ENCODE measurements around the gene FGFR1OP2. TPM values are rescaled to one million over a fixed set of nuclear protein-coding genes. Genes with fewer than 3 reads are reported as not detected.

The FGFR1OP2 gene
- total RNA-seq, 1 experiment from 2014 or later = 45.7 TPM

- H3K36me3 ChIP-seq (ENCODE audit: low read depth) = peaks cover 21% of the 10 kb centered on the region; the same call in 1 of the 2 replicates
- ChIA-PET POLR2A (ENCODE audit: unreplicated experiment) (no interaction called here), CTCF (no interaction called here)
- H3K9me2 ChIP-seq (ENCODE audit: insufficient read depth) = no peaks in the 10 kb centered on the region
- H3K27ac ChIP-seq = no peak overlapping the region
- H3K79me2 ChIP-seq (ENCODE audit: low read depth) = no peaks in the 10 kb centered on the region
- 0 out of 2 replicates have a peak, but pooled peaks cover 11% of the 10 kb centered on the region for H3F3A ChIP-seq (ENCODE audit: insufficient read depth, low read depth)
- H3K9me3 ChIP-seq (ENCODE audit: insufficient read depth, low read depth) = no peaks in the 10 kb centered on the region
- no peak for DNase-seq
- no peaks in the 10 kb centered on the region for H3K27me3 ChIP-seq (ENCODE audit: insufficient read depth, low read depth)
- no peak overlapping the region for H3K4me2 ChIP-seq
- H4K20me1 ChIP-seq (ENCODE audit: insufficient read depth) = no peaks in the 10 kb centered on the region
- H3K4me3 ChIP-seq = no peak overlapping the region
- intact Hi-C loops (cut with micrococcal nuclease; ENCODE audit: unreplicated experiment) = no loop called here
- H3K4me1 ChIP-seq (replicated peaks; ENCODE audit: insufficient read depth) = no peaks in the 10 kb centered on the region
- no peak overlapping the region for H2AFZ ChIP-seq
- no TSS peak for BruUV-seq (replicated peaks)
- TF ChIP-seq EZH2 (IDR thresholded peaks at IDR 0.05; ENCODE audit: low read depth) (no peak), CTCF (conservative IDR thresholded peaks at IDR 0.05) (no peak)
Measured at GRCh38 chr12:26921886-26922285, 16.4 kb upstream of the FGFR1OP2 start.

- peaks cover 39% of the 10 kb centered on the region for H3K36me3 ChIP-seq (ENCODE audit: low read depth)
- H2AFZ ChIP-seq = no peak overlapping the region
- no peak overlapping the region for H3K27ac ChIP-seq
- H4K20me1 ChIP-seq (ENCODE audit: insufficient read depth) = peaks cover 2% of the 10 kb centered on the region; the same call in 1 of the 2 replicates
- H3K4me3 ChIP-seq = no peak overlapping the region
- DNase-seq = no peak
- TF ChIP-seq EZH2 (IDR thresholded peaks at IDR 0.05; ENCODE audit: low read depth) (no peak), CTCF (conservative IDR thresholded peaks at IDR 0.05) (no peak)
- no peaks in the 10 kb centered on the region for H3K4me1 ChIP-seq (replicated peaks; ENCODE audit: insufficient read depth)
- no peaks in the 10 kb centered on the region for H3K27me3 ChIP-seq (ENCODE audit: insufficient read depth, low read depth)
- H3K9me2 ChIP-seq (ENCODE audit: insufficient read depth) = no peaks in the 10 kb centered on the region
- H3K4me2 ChIP-seq = no peak overlapping the region
- intact Hi-C loops (cut with micrococcal nuclease; ENCODE audit: unreplicated experiment) = no loop called here
- no TSS peak for BruUV-seq (replicated peaks)
- POLR2A ChIA-PET (ENCODE audit: unreplicated experiment) = no interaction called here
- CTCF ChIA-PET = no interaction called here
- no peaks in the 10 kb centered on the region for H3F3A ChIP-seq (ENCODE audit: insufficient read depth, low read depth)
- peaks cover 4% of the 10 kb centered on the region; the same call in 1 of the 2 replicates for H3K9me3 ChIP-seq (ENCODE audit: insufficient read depth, low read depth)
- H3K79me2 ChIP-seq (ENCODE audit: low read depth) = 0 out of 2 replicates have a peak, but pooled peaks cover 9% of the 10 kb centered on the region
Measured at GRCh38 chr12:26928661-26929060, 9.6 kb upstream of the FGFR1OP2 start.

- TF ChIP-seq EZH2 (IDR thresholded peaks at IDR 0.05; ENCODE audit: low read depth) (no peak), CTCF (conservative IDR thresholded peaks at IDR 0.05) (no peak)
- H3K9me2 ChIP-seq (ENCODE audit: insufficient read depth) = no peaks in the 10 kb centered on the region
- no peak overlapping the region for H3K4me3 ChIP-seq
- peaks cover 43% of the 10 kb centered on the region for H3K36me3 ChIP-seq (ENCODE audit: low read depth)
- H3K79me2 ChIP-seq (ENCODE audit: low read depth) = peaks cover 18% of the 10 kb centered on the region
- H3K27ac ChIP-seq = no peak overlapping the region
- no peaks in the 10 kb centered on the region for H3K4me1 ChIP-seq (replicated peaks; ENCODE audit: insufficient read depth)
- no TSS peak for BruUV-seq (replicated peaks)
- peaks cover 2% of the 10 kb centered on the region; the same call in 1 of the 2 replicates for H4K20me1 ChIP-seq (ENCODE audit: insufficient read depth)
- no peaks in the 10 kb centered on the region for H3F3A ChIP-seq (ENCODE audit: insufficient read depth, low read depth)
- CTCF ChIA-PET = no interaction called here
- POLR2A ChIA-PET (ENCODE audit: unreplicated experiment) = no interaction called here
- peaks cover 4% of the 10 kb centered on the region; the same call in 1 of the 2 replicates for H3K9me3 ChIP-seq (ENCODE audit: insufficient read depth, low read depth)
- no peak overlapping the region for H3K4me2 ChIP-seq
- no peaks in the 10 kb centered on the region for H3K27me3 ChIP-seq (ENCODE audit: insufficient read depth, low read depth)
- no peak overlapping the region for H2AFZ ChIP-seq
- no peak for DNase-seq
- intact Hi-C loops (cut with micrococcal nuclease; ENCODE audit: unreplicated experiment) = no loop called here
Measured at GRCh38 chr12:26929590-26929989, 8.7 kb upstream of the FGFR1OP2 start.

All from PC-9 (cell line).